Osteoblast (primary cell): ENCODE measurements around the gene DMKN. TPM values are rescaled to one million over a fixed set of nuclear protein-coding genes. Genes with fewer than 3 reads are reported as not detected.

Source experiments
- DNase-seq: peaks from one replicate; pipeline ENCODE4 v3.0.0; 2011; ENCODE audit warnings: low spot score, mixed read lengths; ENCODE audit not compliant: insufficient read length; ENCODE audit errors: missing footprints
- H2AFZ ChIP-seq: 2 replicates; pipeline ENCODE4 v1.6.0; 2011; ENCODE audit warnings: mild to moderate bottlenecking, low read length
- H3K27ac ChIP-seq: 2 replicates; pipeline ENCODE4 v1.5.1; 2011; ENCODE audit warnings: mild to moderate bottlenecking, low read depth, low read length, moderate library complexity
- H3K27me3 ChIP-seq: 2 replicates; pipeline ENCODE4 v1.6.0; 2012; ENCODE audit warnings: mild to moderate bottlenecking, control low read depth, inconsistent platforms, low read length, moderate library complexity; ENCODE audit not compliant: insufficient read depth
- H3K36me3 ChIP-seq: 2 replicates; pipeline ENCODE4 v1.5.1; 2011; ENCODE audit warnings: mild to moderate bottlenecking, low read length, control low read depth, moderate library complexity; ENCODE audit not compliant: insufficient read depth
- H3K4me1 ChIP-seq: 2 replicates; pipeline ENCODE4 v1.5.1; 2011; ENCODE audit warnings: mild to moderate bottlenecking, low read length, control low read depth, moderate library complexity; ENCODE audit not compliant: insufficient read depth
- H3K4me2 ChIP-seq: 2 replicates; pipeline ENCODE4 v1.6.0; 2011; ENCODE audit warnings: mild to moderate bottlenecking, low read length; ENCODE audit not compliant: insufficient read depth
- H3K4me3 ChIP-seq: fragments of 200-600 bp; sonication (generic); 3 replicates; pipeline ENCODE4 v1.5.1; 2012; ENCODE audit warnings: mild to moderate bottlenecking, low read length, inconsistent platforms; ENCODE audit not compliant: insufficient read depth
- H3K79me2 ChIP-seq: 2 replicates; pipeline ENCODE4 v1.6.0; 2012; ENCODE audit warnings: mild to moderate bottlenecking, low read length, control low read depth, inconsistent platforms; ENCODE audit not compliant: insufficient read depth
- H3K9me3 ChIP-seq: 2 replicates; pipeline ENCODE4 v1.5.1; 2011; ENCODE audit warnings: low read depth, low read length, control low read depth
- H4K20me1 ChIP-seq: 2 replicates; pipeline ENCODE4 v1.6.0; 2012; ENCODE audit warnings: mild to moderate bottlenecking, low read length, control low read depth; ENCODE audit not compliant: insufficient read depth
- total RNA-seq: library from RNA; depleted of rRNA; stranded (reverse); fragments of >200 nt; gene quantifications from 2 replicates; pipeline ENCODE4 v1.2.3, GENCODE V29; 2012
- TF ChIP-seq, protein P1 (sequence below): IDR thresholded peaks from 2 replicates; pipeline ENCODE4 v1.5.1; 2011; ENCODE audit warnings: mild to moderate bottlenecking, low read depth, low read length, moderate library complexity; ENCODE audit errors: extremely low read depth

The DMKN gene
- total RNA-seq, 1 donor = 24.2 TPM

DNA sequence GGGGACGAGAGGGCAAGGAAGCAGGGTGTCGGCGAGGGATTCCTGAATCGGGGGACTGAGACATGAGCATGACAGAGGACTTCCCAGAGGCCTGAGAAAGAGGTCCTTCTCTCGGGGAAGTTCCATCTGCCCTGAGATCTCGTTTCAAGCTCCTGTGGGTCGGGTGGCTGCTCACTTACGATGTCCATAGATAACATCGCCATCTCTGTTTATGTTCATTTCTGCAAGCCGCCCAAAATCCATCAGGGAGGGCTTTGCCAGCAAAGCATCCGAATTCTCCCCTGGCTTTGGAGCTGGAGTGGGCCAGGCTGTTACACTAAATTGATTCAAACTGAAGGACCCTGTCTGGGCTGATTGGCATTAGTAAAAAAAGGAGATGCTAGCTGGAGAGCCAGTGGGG, 5.9 kb downstream of the DMKN start:
- Histone ChIP-seq H2AFZ (no peak overlapping the region), H3K36me3 (no peaks in the 10 kb centered on the region), H3K4me2 (no peak overlapping the region), H4K20me1 (no peaks in the 10 kb centered on the region), H3K4me1 (peaks cover 5% of the 10 kb centered on the region), H3K27me3 (peaks cover 41% of the 10 kb centered on the region), H3K4me3 (no peak overlapping the region), H3K79me2 (no peaks in the 10 kb centered on the region), H3K9me3 (no peaks in the 10 kb centered on the region), H3K27ac (no peak overlapping the region)
- TF ChIP-seq, protein P1, sequence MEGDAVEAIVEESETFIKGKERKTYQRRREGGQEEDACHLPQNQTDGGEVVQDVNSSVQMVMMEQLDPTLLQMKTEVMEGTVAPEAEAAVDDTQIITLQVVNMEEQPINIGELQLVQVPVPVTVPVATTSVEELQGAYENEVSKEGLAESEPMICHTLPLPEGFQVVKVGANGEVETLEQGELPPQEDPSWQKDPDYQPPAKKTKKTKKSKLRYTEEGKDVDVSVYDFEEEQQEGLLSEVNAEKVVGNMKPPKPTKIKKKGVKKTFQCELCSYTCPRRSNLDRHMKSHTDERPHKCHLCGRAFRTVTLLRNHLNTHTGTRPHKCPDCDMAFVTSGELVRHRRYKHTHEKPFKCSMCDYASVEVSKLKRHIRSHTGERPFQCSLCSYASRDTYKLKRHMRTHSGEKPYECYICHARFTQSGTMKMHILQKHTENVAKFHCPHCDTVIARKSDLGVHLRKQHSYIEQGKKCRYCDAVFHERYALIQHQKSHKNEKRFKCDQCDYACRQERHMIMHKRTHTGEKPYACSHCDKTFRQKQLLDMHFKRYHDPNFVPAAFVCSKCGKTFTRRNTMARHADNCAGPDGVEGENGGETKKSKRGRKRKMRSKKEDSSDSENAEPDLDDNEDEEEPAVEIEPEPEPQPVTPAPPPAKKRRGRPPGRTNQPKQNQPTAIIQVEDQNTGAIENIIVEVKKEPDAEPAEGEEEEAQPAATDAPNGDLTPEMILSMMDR = no peak
- DNase-seq = peak; percentile 34

DNA sequence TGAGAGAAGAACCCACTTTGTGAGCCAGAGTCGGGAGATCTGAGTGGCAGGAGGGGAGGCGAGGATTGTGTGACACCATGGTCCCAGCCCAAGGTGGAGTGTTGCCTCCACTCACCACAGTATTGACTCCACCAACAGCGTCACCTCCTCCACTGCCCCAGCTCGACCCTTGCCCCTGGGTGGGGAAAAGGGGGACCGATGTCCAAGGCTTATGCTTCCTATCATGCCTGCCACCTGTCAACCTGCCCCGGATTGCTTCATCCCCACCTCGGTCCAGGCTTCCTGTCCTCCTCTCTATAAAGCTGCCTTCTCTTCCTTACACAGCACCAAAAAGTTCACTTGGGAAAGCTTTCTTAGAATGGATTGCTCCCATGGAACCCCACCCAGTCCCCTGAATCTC, 7.4 kb downstream of the DMKN start:
- H3K27ac ChIP-seq = no peak overlapping the region
- TF ChIP-seq, protein P1 = no peak
- no peaks in the 10 kb centered on the region for H3K36me3 ChIP-seq
- H3K27me3 ChIP-seq = peaks cover 40% of the 10 kb centered on the region
- no peaks in the 10 kb centered on the region for H4K20me1 ChIP-seq
- H3K9me3 ChIP-seq = no peaks in the 10 kb centered on the region
- DNase-seq = peak; percentile 72
- H2AFZ ChIP-seq = no peak overlapping the region
- H3K4me1 ChIP-seq = peaks cover 5% of the 10 kb centered on the region
- H3K4me2 ChIP-seq = no peak overlapping the region
- H3K79me2 ChIP-seq = no peaks in the 10 kb centered on the region
- no peak overlapping the region for H3K4me3 ChIP-seq

DNA sequence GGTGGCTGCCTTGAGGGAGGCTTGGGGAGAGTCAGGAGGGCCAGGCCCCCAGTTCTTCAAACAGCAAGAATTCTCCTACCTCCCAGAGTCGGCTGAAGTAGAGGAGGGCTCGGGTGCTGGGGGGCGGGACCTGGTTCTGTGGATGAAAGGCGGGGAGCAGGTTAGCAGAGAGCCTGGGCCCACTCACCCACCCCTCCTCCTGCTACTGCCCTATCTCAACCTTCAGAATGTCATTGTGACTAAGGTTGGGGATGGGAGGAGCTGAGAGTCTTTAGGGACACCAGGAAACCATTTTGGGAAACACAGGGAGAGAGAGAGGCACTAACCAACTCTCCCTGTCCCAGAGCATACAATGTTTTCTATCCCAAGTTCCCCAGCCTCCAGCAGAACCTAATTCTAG, 10.7 kb downstream of the DMKN start:
- Histone ChIP-seq H3K4me3 (no peak overlapping the region), H4K20me1 (no peaks in the 10 kb centered on the region), H3K36me3 (no peaks in the 10 kb centered on the region), H3K79me2 (no peaks in the 10 kb centered on the region), H3K9me3 (no peaks in the 10 kb centered on the region), H3K27ac (no peak overlapping the region), H2AFZ (no peak overlapping the region), H3K4me1 (no peaks in the 10 kb centered on the region), H3K27me3 (peaks cover 10% of the 10 kb centered on the region), H3K4me2 (no peak overlapping the region)
- peak; percentile 4 for DNase-seq
- TF ChIP-seq, protein P1 = no peak

DNA sequence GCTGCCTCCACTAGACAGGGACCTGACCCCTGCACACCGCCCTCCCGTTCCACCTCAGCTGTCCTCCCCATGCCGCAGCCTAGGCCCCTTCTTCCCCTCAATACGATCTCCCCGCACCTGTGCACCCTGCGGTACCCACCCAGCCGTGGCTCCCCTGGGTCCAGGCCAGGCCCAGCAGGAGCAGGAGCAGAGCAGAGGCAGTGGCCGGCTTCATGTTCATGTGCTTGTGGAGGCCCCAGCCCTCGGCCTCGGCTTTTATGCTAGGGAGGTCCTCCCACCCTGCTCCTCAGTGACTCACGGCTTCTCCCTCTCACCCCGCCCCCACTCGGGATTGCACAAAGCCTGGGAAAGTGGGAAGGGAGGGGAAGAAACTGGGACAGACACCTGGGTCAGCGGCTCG, 11.8 kb downstream of the DMKN start:
- H3K36me3 ChIP-seq = no peaks in the 10 kb centered on the region
- H3K9me3 ChIP-seq = no peaks in the 10 kb centered on the region
- H3K4me1 ChIP-seq = no peaks in the 10 kb centered on the region
- H2AFZ ChIP-seq = no peak overlapping the region
- H3K27me3 ChIP-seq = no peaks in the 10 kb centered on the region
- no peaks in the 10 kb centered on the region for H4K20me1 ChIP-seq
- DNase-seq = no peak
- no peak overlapping the region for H3K4me3 ChIP-seq
- H3K79me2 ChIP-seq = no peaks in the 10 kb centered on the region
- TF ChIP-seq, protein P1 = no peak
- no peak overlapping the region for H3K4me2 ChIP-seq
- no peak overlapping the region for H3K27ac ChIP-seq
